ENCODE measurements around the gene FAM168A.

Gene FAM168A

GRCh38 chr11:73353422-73353821 lies 244.5 kb downstream of the FAM168A start:
- no peak overlapping the region for H3K4me3 ChIP-seq (ENCODE audit: low read depth, low read length)
- no peaks in the 10 kb centered on the region for H3K9me3 ChIP-seq (ENCODE audit: control insufficient read depth, insufficient read depth, low read depth, low read length)
- H3K27me3 ChIP-seq (ENCODE audit: control insufficient read depth, insufficient read depth, low read length): no peaks in the 10 kb centered on the region
- no peak overlapping the region for H3K9ac ChIP-seq (ENCODE audit: low read length)
- H3K4me1 ChIP-seq (ENCODE audit: control insufficient read depth, insufficient read depth, low read length): 0 out of 2 replicates have a peak, but pooled peaks cover 3% of the 10 kb centered on the region
- H3K36me3 ChIP-seq (ENCODE audit: control insufficient read depth, insufficient read depth, low read length): 0 out of 2 replicates have a peak, but pooled peaks cover 4% of the 10 kb centered on the region
- H3K27ac ChIP-seq (ENCODE audit: low read depth, low read length): no peak overlapping the region

DNA sequence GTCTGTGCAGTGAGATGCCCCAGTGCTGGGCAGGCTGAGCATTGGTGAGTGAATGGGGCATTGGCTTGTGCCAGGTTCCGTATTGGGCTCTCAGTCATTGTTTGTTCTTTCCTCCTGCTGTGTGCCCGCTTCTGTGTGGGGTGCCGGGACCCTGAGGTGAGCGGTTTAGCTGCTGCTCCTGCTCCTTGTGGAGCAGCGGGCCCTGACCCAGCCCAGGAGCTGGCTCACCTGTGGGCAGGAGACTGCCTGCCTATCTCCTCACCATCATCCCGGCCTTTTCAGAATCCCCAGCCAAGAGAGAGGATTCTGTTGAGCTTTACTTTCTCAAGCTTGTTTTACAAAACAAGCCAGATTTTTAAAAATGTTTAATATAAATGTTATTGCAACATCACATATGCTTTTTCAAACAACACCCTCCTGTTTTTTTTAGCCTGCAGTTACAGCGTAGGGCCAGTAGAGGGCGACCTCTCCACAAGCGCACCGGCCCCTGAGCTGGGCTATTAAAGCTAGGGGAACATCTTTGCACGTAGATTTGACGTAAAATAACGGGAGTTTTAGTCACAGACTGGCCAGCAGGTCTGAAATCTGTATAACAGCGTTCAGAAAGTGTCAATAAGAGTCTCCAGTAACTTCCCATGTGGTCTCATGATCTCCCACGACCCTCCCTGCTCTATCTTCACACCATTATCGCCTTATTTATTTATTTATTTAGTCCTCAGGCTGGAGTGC lies 246.8 kb downstream of the FAM168A start:
- Histone ChIP-seq H3K9me3 (ENCODE audit: control insufficient read depth, insufficient read depth, low read depth, low read length) (no peaks in the 10 kb centered on the region), H3K4me3 (ENCODE audit: low read depth, low read length) (no peak overlapping the region), H3K27me3 (ENCODE audit: control insufficient read depth, insufficient read depth, low read length) (no peaks in the 10 kb centered on the region), H3K4me1 (ENCODE audit: control insufficient read depth, insufficient read depth, low read length) (0 out of 2 replicates have a peak, but pooled peaks cover 3% of the 10 kb centered on the region), H3K36me3 (ENCODE audit: control insufficient read depth, insufficient read depth, low read length) (no peaks in the 10 kb centered on the region), H3K27ac (ENCODE audit: low read depth, low read length) (no peak overlapping the region), H3K9ac (ENCODE audit: low read length) (no peak overlapping the region)

All from HUES6 (cell line).